Activated CD8-positive, alpha-beta memory T cell treated with anti-CD3 and anti-CD28 coated beads, Interleukin-2, amount 50 U/mL, for 24 hours (primary cell): ENCODE data around the gene NXF2.
"Not testable (repeated sequence)": the region's sequence is repeated elsewhere in the genome, so short reads cannot be mapped to it uniquely, and the experiment has no call there.

Experiments
- DNase-seq: peaks from one replicate; pipeline ENCODE4 v3.0.0-alpha.2; 2020; ENCODE audit errors: extremely low read depth

Gene NXF2, protein sequence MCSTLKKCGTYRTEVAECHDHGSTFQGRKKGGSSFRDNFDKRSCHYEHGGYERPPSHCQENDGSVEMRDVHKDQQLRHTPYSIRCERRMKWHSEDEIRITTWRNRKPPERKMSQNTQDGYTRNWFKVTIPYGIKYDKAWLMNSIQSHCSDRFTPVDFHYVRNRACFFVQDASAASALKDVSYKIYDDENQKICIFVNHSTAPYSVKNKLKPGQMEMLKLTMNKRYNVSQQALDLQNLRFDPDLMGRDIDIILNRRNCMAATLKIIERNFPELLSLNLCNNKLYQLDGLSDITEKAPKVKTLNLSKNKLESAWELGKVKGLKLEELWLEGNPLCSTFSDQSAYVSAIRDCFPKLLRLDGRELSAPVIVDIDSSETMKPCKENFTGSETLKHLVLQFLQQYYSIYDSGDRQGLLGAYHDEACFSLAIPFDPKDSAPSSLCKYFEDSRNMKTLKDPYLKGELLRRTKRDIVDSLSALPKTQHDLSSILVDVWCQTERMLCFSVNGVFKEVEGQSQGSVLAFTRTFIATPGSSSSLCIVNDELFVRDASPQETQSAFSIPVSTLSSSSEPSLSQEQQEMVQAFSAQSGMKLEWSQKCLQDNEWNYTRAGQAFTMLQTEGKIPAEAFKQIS

DNA sequence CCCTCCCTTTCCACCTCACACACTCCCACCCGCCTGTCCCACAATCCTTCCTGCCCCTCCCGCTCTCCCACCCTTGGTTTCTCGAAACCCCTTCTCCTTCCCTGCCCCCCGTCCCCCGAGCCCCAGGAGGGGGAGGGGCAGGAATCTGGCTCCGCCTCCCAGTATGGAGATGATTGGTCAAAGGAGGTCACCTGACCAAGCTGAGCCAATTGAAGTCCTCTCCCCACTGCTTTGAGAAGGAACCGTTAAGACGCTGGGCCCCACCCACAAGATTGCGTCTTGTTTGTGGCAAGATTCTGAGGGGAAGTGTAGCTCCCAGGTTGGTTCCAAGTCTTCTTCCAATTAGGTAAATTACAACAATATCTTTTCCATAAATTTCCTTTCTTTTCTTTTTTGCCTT is at the start of gene NXF2:
NXF2 (plus strand) TSS at position 275 of the 400 bp plus-strand sequence. CDS start 59,912 bp downstream, outside the sequence.
- DNase-seq = not testable (repeated sequence)

DNA sequence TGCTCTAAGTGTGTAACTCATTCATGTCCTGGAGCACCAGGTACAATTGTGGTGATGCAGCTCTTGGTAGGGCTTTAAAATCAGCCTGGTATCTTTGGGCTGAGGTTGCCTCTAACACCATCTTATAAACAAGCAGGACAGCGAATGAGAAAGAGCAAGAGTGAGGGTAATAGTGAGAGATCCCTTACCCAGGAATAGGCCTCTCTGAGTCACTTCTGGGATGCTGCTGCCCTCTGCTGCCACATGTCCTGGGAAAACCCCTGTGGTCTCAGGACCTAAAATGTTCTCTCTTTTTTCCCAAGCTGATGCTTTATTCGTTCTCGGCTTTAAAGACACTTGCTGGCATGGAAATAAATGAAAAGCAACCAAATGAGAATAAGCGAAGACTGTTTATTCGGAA is 39.0 kb upstream of the NXF2 start:
- DNase-seq = not testable (repeated sequence)

DNA sequence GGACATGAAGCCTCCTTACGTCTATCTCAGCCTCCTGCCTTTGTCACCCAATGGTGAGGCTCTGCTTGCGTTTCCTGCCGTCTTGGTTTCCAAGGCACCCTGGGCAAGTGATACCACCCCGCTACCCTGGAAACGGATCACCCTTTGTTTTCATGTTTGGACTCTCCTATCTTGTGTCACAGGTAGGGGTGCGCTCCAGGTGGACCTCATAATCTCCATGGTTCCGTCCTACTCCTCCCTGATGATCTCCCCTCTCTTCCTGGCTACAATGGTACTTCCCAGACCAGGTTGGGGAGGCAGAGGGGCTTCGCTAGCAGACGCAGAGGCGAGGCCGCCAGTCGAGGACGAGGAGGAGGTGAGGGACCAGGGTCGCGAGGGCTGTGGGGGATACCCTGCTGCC is 32.0 kb upstream of the NXF2 start, which contains the start of gene TCP11X1:
TCP11X1 (plus strand) TSS at position 316 of the 400 bp plus-strand sequence.
- not testable (repeated sequence) for DNase-seq

- not testable (repeated sequence) for DNase-seq
Measured at GRCh38 chrX:102216497-102216896, 30.5 kb upstream of the NXF2 start.

GRCh38 chrX:102235678-102236077 is 11.3 kb upstream of the NXF2 start:
- not testable (repeated sequence) for DNase-seq

DNA sequence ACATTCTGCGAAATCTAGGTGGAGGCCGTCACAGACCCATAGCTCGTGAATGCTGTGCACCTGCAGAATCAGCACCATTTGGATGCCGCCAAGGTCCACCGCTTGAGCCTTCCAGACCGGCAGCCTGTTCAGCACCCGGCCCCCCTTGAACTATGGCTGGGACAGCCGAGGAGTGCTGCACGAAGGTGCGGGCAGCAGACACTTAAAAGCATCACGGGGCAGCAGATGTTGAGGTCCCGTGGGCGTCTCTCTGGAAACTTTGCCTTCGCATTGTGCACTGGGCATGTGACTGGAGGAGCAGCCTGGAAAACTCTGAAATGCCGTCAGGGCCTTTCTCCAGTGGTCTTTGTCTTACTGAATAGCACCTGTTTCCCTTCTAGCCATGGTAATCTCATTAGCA is 6.7 kb upstream of the NXF2 start:
- DNase-seq = not testable (repeated sequence)

- not testable (repeated sequence) for DNase-seq
Measured at GRCh38 chrX:102272231-102272630, 25.3 kb downstream of the NXF2 start.

- no peak for DNase-seq
Measured at GRCh38 chrX:102338162-102338561, 91.2 kb downstream of the NXF2 start.

DNA sequence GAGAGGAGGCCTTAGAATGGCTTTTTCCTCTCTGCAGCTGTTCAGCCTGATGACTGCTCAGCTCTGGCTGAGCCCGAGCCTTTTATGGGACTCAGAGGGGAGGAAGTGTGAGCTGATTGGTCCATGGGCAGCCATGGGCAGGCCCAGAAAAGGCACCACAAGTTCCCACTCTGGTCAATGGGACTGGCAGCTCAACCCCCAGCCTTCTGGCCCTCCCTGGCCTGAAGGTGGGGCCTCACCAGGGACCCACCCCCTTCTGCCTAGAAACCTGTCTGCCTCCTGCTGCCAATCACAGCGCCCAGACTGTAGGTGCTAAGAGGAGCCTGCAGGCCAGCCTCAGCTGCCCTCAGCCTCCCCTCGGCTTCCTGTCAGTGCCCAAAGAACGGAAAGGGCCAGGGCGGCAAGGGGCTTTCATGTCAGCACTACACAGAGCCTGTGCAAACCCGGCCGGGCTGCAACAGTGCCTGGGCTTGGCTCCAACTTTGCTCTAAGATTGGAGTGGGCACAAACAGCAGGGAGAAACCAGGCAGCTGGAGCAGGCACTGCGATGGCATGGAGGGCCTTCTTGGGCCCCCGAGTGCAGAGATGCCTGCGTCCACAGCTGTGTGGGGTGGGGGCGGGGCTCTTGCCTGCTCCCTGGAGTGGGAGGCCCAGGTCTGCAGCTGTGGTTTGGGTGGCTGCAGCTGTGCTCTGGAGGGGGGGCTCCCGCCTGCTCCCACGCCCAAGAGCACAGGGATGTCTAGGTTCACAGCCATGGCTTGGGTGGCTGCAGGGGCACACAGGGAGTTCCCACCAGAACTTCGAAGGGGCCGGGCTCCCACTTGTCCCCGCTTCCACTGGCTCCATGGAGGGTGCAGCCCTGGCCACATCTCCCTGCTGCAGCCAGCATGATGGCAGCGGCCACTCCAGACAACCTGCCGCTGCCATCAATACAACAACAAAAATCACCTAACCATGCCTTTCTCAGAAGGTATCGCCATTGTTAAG is 92.6 kb downstream of the NXF2 start:
- DNase-seq = no peak

DNA sequence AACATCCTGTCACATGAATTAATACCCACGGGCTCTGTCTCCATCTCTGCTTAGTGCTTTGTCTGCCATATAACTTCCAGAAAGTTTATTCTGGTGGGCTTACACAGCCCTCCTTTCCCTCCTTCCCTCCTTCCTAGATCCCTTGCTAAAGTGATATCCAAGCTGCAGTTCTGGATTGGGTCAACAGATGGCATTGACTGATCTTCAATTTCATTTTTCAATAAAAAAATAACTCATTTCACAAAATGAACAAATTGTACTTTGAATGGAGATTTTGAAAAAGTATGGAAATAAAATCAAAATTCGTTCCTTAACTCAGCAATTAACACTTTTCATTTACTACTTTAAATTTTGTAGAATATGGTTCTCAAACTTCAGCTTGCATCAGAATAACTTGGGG is 94.9 kb downstream of the NXF2 start:
- no peak for DNase-seq

DNA sequence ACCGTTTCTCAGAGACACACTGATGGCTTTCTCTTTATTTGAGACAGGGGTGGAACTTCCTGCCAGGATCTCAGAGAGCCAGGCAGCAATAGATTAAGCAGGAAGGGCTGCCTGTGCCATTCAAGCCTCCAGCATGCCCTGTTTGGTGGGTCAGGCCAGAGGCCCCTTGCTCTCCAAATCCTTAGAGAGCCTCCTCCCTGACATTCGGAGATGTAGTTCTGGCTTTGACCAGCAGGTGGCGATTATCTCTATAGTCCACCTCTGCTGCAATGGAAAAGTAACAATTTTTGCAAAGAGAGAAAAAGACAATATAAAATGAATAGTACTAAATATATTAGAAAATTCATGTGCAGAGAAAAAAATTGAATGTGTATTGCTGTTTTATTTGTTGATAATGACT is 98.9 kb downstream of the NXF2 start:
- peak; percentile 35 for DNase-seq
